GM12878 (cell line): ENCODE results near the gene HSPA12A. TPM values are rescaled to one million over a fixed set of nuclear protein-coding genes. Genes with fewer than 3 reads are reported as not detected.

ENCODE experiments used
- FOS ChIP-seq: IDR thresholded peaks from 3 replicates; pipeline ENCODE4 v1.6.1; 2011; ENCODE audit warnings: borderline replicate concordance; ENCODE audit not compliant: insufficient read length; ENCODE audit errors: extremely low read depth
- MLLT1 ChIP-seq: fragments of 450-650 bp; IDR thresholded peaks from 2 replicates; pipeline ENCODE4 v1.6.1; 2016; ENCODE audit warnings: mild to moderate bottlenecking
- MTA2 ChIP-seq: fragments of 450-650 bp; IDR thresholded peaks from 2 replicates; pipeline ENCODE4 v1.6.1; 2016; ENCODE audit warnings: low read depth, mild to moderate bottlenecking, moderate library complexity
- NR2C1 ChIP-seq: fragments of 450-650 bp; IDR thresholded peaks from 2 replicates; pipeline ENCODE4 v1.6.1; 2017; ENCODE audit warnings: antibody characterized with exemption, mild to moderate bottlenecking, moderate library complexity
- NRF1 ChIP-seq: conservative IDR thresholded peaks from 2 replicates; pipeline ENCODE4 v1.6.1; 2011; ENCODE audit warnings: mild to moderate bottlenecking, low read depth, low read length, improper control_type of control experiment
- PBX3 ChIP-seq: IDR thresholded peaks from 2 replicates; pipeline ENCODE4 v1.6.1; 2011; ENCODE audit warnings: mild to moderate bottlenecking, low read depth, low read length, moderate library complexity; ENCODE audit not compliant: insufficient replicate concordance
- REST ChIP-seq: IDR thresholded peaks from 2 replicates; pipeline ENCODE4 v1.6.1; 2012; ENCODE audit warnings: mild to moderate bottlenecking, low read depth, low read length
- RFX5 ChIP-seq: IDR thresholded peaks from 2 replicates; pipeline ENCODE4 v1.6.1; 2011; ENCODE audit warnings: low read depth, low read length, improper control_type of control experiment
- SMC3 ChIP-seq: IDR thresholded peaks from 2 replicates; pipeline ENCODE4 v1.6.1; 2011; ENCODE audit warnings: low read length, improper control_type of control experiment, borderline replicate concordance
- polyA plus RNA-seq, 11 experiments: library from polyadenylated mRNA; depleted of rRNA in 4 of 11; unstranded in 6 of 11; stranded (reverse) in 5 of 11; fragments of >200 nt; fragmentation: Nextera tagmentation in 4 of 11; fragmentation: Illumina TruSeq in 1 of 11; extraction: Ambion mirVana in 4 of 11; extraction: Trizol in 1 of 11; gene quantifications; 1 replicate in 1 of 11; 2 replicates in 10 of 11; pipeline versions ENCODE4 v1.2.1 to v1.2.3, GENCODE V29; 2011 to 2016; ENCODE audit warnings: inconsistent platforms in 2 of 11, missing spikeins in 2 of 11, low read depth in 1 of 11
- total RNA-seq, 4 experiments: library from RNA; depleted of rRNA in 3 of 4; stranded (reverse); fragments of >200 nt in 3 of 4; fragmentation: Illumina TruSeq in 1 of 4; extraction: Trizol in 1 of 4; gene quantifications; 2 replicates each; pipeline versions ENCODE4 v1.2.1 to v1.2.3, GENCODE V29; 2013 to 2021

HSPA12A gene
- total and polyA plus RNA-seq, 10 of the 15 experiments (the other 5 are each of a cell fraction or from before 2014, with no cell fraction given), result 0.90 to 20.2 (median 2.8) TPM

GRCh38 chr10:116718058-116718457 lies 24.3 kb downstream of the HSPA12A start (continued):
- TF ChIP-seq REST (no peak), MLLT1 (no peak), NRF1 (no peak), SMC3 (no peak), PBX3 (no peak), NR2C1 (no peak), FOS (no peak), MTA2 (no peak), RFX5 (no peak)
